Neural crest cell (in vitro differentiated cells): ENCODE data around the gene RNF144A. TPM values are rescaled to one million over a fixed set of nuclear protein-coding genes. Genes with fewer than 3 reads are reported as not detected.

Experiments
- DNase-seq: peaks from one replicate; pipeline ENCODE4 v3.0.0; 2021; ENCODE audit warnings: low read depth, mixed read lengths, low spot score
- H3K27ac Mint-ChIP-seq: one replicate; pipeline ENCODE4 v1.8.0; 2021; ENCODE audit warnings: mild to moderate bottlenecking, mixed read lengths; ENCODE audit not compliant: unreplicated experiment
- H3K27me3 Mint-ChIP-seq: 2 replicates; pipeline ENCODE4 v1.8.0; 2021; ENCODE audit warnings: low read depth, mild to moderate bottlenecking, mixed read lengths
- H3K36me3 Mint-ChIP-seq: 2 replicates; pipeline ENCODE4 v1.8.0; 2021; ENCODE audit warnings: low read depth, mild to moderate bottlenecking, mixed read lengths
- H3K4me1 Mint-ChIP-seq: 2 replicates; pipeline ENCODE4 v1.8.0; 2021; ENCODE audit warnings: mixed read lengths
- H3K4me3 Mint-ChIP-seq: one replicate; pipeline ENCODE4 v1.8.0; 2021; ENCODE audit warnings: mild to moderate bottlenecking, mixed read lengths
- H3K9me3 Mint-ChIP-seq: 2 replicates; pipeline ENCODE4 v1.8.0; 2021; ENCODE audit warnings: mixed read lengths
- long read RNA-seq: library from polyadenylated mRNA; unstranded; transcript quantifications from one replicate; pipeline ENCODE4 v2.0.0, GENCODE V29; 2020
- total RNA-seq: library from RNA; stranded (reverse); gene quantifications from 2 replicates; pipeline ENCODE4 v1.2.1, GENCODE V29; 2021
- TF ChIP-seq, protein P1 (sequence below): fragments of 200-600 bp; sonication (generic); conservative IDR thresholded peaks from 2 replicates; pipeline ENCODE4 v1.5.0; 2021; ENCODE audit warnings: antibody characterized with exemption, mild to moderate bottlenecking

The RNF144A gene, protein sequence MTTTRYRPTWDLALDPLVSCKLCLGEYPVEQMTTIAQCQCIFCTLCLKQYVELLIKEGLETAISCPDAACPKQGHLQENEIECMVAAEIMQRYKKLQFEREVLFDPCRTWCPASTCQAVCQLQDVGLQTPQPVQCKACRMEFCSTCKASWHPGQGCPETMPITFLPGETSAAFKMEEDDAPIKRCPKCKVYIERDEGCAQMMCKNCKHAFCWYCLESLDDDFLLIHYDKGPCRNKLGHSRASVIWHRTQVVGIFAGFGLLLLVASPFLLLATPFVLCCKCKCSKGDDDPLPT
- total RNA-seq, result 49.6 and 49.9 TPM in 2 replicates
- long read RNA-seq, partial matches to known transcripts, result 2 of 13 reads
- long read RNA-seq, other reads (novel, unspliced or antisense), result 11 of 13 reads

DNA sequence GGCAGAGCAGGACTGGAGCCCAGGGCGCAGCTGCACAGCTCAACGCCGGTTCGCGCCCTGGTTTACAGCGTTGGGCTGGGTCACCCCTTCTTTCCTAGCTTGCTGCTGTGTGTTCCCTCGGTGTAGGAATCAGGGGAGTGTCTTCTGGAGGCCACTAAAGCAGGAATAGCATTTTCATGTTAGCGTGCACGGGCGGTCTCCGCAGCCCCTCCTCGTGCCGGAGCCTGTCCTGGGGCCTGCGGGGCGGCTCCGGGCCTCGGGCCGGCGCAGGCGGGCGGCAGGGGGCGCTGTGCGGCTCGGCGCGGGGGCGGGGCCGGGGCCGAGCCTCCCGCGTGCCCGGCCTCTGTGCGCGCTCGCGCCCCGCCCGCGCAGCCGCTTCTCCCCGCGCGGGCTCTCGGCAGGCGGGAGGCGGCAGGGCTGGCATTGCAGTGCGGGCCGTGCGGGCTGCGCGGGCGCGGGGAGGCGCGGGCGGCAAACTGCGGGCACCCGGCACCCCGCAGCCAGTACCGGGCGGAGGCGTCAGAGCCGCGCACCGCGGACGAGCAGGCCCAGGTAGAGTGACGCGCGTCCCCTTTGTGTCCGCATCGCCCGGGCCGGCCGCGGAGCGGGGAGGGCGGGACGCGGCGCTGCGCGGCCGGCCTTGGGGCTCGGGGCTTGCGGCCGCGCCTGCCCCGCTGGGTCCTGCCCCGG is at the start of gene RNF144A:
Gene RNF144A (plus strand): TSS at position 342 of the 690 bp plus-strand sequence. CDS start 79,515 bp downstream, outside the sequence.
- H3K27me3 Mint-ChIP-seq, result no peaks in the 10 kb centered on the region
- H3K4me1 Mint-ChIP-seq, result peaks cover 59% of the 10 kb centered on the region

DNA sequence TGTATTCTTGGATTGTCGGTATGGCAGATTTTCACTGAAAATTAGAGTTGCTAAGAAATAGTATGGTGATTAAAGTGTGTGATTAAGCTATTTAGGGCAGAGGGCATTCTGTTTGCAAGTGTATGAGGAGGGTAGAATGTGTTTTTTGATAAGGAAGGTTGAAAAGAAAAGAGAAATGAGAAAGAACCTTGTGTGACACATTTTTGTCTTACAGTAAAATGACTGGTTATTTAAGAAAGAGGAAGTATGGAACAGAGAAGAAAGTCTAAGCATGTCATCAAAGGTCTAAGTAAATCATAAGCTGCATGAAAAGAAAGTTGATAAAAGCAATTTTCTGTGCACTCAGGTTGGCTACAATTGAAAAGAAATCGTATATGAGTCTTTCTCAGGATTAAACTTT is 44.8 kb upstream of the RNF144A start:
- no peaks in the 10 kb centered on the region for H3K4me1 Mint-ChIP-seq
- DNase-seq, result no peak
- peaks cover 2% of the 10 kb centered on the region for H3K27me3 Mint-ChIP-seq
- TF ChIP-seq, protein P1, sequence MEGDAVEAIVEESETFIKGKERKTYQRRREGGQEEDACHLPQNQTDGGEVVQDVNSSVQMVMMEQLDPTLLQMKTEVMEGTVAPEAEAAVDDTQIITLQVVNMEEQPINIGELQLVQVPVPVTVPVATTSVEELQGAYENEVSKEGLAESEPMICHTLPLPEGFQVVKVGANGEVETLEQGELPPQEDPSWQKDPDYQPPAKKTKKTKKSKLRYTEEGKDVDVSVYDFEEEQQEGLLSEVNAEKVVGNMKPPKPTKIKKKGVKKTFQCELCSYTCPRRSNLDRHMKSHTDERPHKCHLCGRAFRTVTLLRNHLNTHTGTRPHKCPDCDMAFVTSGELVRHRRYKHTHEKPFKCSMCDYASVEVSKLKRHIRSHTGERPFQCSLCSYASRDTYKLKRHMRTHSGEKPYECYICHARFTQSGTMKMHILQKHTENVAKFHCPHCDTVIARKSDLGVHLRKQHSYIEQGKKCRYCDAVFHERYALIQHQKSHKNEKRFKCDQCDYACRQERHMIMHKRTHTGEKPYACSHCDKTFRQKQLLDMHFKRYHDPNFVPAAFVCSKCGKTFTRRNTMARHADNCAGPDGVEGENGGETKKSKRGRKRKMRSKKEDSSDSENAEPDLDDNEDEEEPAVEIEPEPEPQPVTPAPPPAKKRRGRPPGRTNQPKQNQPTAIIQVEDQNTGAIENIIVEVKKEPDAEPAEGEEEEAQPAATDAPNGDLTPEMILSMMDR, result no peak
- no peak overlapping the region for H3K27ac Mint-ChIP-seq
- H3K9me3 Mint-ChIP-seq, result peaks cover 6% of the 10 kb centered on the region
- no peak overlapping the region for H3K4me3 Mint-ChIP-seq
- peaks cover 6% of the 10 kb centered on the region for H3K36me3 Mint-ChIP-seq

More for the DNA sequence above, at the start of gene RNF144A:
- TF ChIP-seq, protein P1, result peak; percentile 65
- Mint-ChIP-seq H3K9me3 (no peaks in the 10 kb centered on the region), H3K4me3 (peak within 1 kb of the TSS; percentile 91), H3K27ac (peak within 1 kb of the TSS; percentile 62), H3K36me3 (peaks cover 5% of the 10 kb centered on the region)
- DNase-seq, result peak; percentile 73

DNA sequence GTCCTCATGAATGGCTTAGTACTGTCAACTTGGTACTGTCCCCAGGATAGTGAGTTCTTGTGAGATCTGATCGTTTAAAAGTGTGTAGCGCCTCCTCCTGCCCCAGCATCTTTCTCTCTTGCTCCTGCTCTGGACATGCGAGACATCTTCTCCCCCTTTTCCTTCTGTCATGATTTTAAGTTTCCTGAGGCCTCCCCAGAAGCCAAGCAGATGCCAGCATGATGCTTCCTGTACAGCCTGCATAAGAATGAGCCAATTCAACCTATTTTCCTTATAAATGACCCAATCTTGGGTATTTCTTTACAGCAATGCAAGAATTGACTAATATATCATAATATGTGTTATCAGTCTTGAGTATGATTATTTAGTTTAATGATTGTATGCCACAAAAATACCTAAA is 43.2 kb upstream of the RNF144A start:
- no peak overlapping the region for H3K4me3 Mint-ChIP-seq

DNA sequence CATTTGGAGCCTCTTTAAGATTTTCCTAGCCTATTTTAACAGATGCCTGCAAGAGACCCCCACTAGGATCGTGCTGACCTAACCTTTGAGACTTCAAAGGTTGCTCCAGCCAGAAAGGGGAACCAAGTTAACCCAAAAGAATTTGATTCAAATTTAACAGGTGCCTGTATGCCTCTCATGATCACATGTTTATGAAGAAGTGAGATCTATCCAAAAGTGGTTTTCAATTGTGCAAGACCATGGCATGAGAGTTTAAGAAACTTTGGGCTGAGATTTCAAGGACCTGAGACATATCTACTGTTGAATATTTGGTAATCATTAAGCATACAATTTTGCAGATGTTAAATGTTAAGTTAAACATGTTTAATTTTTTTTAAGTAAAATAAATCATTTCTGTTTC is 40.9 kb upstream of the RNF144A start:
- Mint-ChIP-seq H3K9me3 (peaks cover 14% of the 10 kb centered on the region), H3K36me3 (peaks cover 16% of the 10 kb centered on the region), H3K4me1 (no peaks in the 10 kb centered on the region), H3K27ac (no peak overlapping the region), H3K4me3 (no peak overlapping the region), H3K27me3 (peaks cover 2% of the 10 kb centered on the region)
- TF ChIP-seq, protein P1, result no peak
- no peak for DNase-seq

More for the DNA sequence above, 43.2 kb upstream of the RNF144A start:
- Mint-ChIP-seq H3K27me3 (peaks cover 2% of the 10 kb centered on the region), H3K36me3 (peaks cover 6% of the 10 kb centered on the region), H3K4me1 (no peaks in the 10 kb centered on the region), H3K9me3 (peaks cover 9% of the 10 kb centered on the region), H3K27ac (no peak overlapping the region)
- TF ChIP-seq, protein P1, result no peak
- DNase-seq, result no peak

DNA sequence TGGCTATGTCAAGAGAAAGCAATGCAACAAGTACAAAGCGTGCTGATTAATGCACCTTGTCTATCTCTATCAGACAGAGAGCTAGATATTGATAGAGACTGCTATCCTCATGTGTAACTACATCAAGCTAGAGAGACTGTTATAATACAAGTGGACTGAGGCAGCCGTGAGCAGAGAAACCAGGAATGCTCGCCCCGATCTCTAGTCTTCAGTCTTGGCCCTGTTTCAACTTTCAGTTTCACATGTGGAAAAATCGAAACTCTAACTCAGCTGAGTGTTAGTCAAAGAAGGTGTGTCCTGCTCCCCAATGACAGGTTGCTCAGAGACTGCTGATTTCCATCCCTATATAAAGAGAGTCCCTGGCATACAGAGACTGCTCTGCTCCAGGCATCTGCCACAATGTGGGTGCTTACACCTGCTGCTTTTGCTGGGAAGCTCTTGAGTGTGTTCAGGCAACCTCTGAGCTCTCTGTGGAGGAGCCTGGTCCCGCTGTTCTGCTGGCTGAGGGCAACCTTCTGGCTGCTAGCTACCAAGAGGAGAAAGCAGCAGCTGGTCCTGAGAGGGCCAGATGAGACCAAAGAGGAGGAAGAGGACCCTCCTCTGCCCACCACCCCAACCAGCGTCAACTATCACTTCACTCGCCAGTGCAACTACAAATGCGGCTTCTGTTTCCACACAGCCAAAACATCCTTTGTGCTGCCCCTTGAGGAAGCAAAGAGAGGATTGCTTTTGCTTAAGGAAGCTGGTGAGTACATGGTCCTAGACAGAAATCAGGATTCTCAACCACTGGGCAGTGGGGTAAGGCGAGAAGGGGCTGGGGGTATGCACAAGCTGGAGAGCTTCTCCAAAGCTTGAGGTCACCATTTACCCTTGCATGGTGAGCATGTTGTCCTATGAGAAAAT is 39.6 kb upstream of the RNF144A start, which contains the start of gene RSAD2:
Gene RSAD2 (plus strand): TSS at position 376 of the 903 bp plus-strand sequence. CDS start 24 bp downstream, at position 400.
- Mint-ChIP-seq H3K36me3 (peaks cover 13% of the 10 kb centered on the region), H3K9me3 (peaks cover 14% of the 10 kb centered on the region)

More for the DNA sequence above, 39.6 kb upstream of the RNF144A start, which contains the start of gene RSAD2:
- TF ChIP-seq, protein P1, result no peak
- H3K4me3 Mint-ChIP-seq, result no peak within 1 kb of the TSS
- no peaks in the 10 kb centered on the region for H3K4me1 Mint-ChIP-seq
- no peak within 1 kb of the TSS for H3K27ac Mint-ChIP-seq
- DNase-seq, result no peak
- H3K27me3 Mint-ChIP-seq, result no peaks in the 10 kb centered on the region
